ENCODE measurements around the gene HMOX2.

GRCh38 chr16:4556580-4556979, 80.4 kb downstream of the HMOX2 start:
- TF ChIP-seq CTCF (IDR thresholded peaks at IDR 0.05): no peak
- TF ChIP-seq POLR2A (IDR thresholded peaks at IDR 0.05; ENCODE audit: low read length): no peak
- TF ChIP-seq ZFP36 (IDR thresholded peaks at IDR 0.05; ENCODE audit: borderline replicate concordance, partially characterized antibody): no peak
- TF ChIP-seq CHD2 (IDR thresholded peaks at IDR 0.05; ENCODE audit: low read length, partially characterized antibody): no peak
- TF ChIP-seq EP300 (IDR thresholded peaks at IDR 0.05): no peak
- no peak for TF ChIP-seq TP53 (CRISPR knock-in tag; IDR thresholded peaks at IDR 0.05)
- no peak for TF ChIP-seq JUN (IDR thresholded peaks at IDR 0.05)
- TF ChIP-seq KDM5A (IDR thresholded peaks at IDR 0.05): no peak
- no peak for TF ChIP-seq REST (IDR thresholded peaks at IDR 0.05)
- TF ChIP-seq, protein P1, sequence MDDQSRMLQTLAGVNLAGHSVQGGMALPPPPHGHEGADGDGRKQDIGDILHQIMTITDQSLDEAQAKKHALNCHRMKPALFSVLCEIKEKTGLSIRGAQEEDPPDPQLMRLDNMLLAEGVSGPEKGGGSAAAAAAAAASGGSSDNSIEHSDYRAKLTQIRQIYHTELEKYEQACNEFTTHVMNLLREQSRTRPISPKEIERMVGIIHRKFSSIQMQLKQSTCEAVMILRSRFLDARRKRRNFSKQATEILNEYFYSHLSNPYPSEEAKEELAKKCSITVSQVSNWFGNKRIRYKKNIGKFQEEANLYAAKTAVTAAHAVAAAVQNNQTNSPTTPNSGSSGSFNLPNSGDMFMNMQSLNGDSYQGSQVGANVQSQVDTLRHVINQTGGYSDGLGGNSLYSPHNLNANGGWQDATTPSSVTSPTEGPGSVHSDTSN (IDR thresholded peaks at IDR 0.05): no peak
- TF ChIP-seq ZC3H11A (IDR thresholded peaks at IDR 0.05): no peak
- no peak for TF ChIP-seq CEBPB (IDR thresholded peaks at IDR 0.05)
